GM18873 (cell line): ENCODE measurements around the gene BFAR.
"Not testable (repeated sequence)": the region's sequence is repeated elsewhere in the genome, so short reads cannot be mapped to it uniquely, and the experiment has no call there.

Experiments used
- ATAC-seq: cut with Tn5 transposase; IDR thresholded peaks from one replicate; pipeline ENCODE4 v1.9.1; 2021; ENCODE audit warnings: mild to moderate bottlenecking, moderate library complexity, moderate number of reproducible peaks; ENCODE audit not compliant: unreplicated experiment, low FRiP score

Gene BFAR

DNA sequence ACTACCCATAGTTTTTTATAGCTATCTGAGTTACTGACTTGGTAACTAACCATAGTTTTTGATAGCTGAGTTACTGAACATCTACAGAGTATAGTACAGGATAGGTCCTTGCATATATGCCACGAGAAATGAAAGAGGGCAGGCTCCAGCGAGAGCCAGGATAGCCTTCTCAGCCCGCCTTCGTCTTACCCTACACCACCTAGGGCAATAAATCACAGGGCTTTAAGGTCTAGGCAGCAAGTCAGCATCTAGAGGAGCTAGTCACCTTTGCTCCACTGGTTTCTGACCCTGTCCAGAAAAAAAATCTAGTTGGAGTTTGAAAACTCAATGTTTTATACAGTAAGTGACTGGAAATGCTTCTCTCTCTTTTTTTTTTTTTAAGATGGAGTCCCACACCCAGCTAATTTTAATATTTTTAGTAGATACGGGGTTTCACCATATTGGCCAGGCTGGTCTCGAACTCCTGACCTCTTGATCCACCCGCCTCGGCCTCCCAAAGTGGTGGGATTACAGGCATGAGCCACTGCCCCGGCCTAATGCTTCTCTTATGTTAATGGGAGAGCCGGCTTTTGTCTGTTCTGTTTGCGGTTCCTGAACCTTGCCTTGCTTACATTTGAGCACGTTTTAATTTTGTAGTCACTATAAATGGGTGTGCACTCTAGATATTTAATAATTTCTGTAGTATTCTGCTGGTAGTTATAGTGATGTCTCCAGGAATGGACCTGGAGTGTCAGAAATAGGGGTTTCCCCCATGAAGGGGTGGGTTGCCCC is 2.8 kb downstream of the BFAR start:
- ATAC-seq: no peak

DNA sequence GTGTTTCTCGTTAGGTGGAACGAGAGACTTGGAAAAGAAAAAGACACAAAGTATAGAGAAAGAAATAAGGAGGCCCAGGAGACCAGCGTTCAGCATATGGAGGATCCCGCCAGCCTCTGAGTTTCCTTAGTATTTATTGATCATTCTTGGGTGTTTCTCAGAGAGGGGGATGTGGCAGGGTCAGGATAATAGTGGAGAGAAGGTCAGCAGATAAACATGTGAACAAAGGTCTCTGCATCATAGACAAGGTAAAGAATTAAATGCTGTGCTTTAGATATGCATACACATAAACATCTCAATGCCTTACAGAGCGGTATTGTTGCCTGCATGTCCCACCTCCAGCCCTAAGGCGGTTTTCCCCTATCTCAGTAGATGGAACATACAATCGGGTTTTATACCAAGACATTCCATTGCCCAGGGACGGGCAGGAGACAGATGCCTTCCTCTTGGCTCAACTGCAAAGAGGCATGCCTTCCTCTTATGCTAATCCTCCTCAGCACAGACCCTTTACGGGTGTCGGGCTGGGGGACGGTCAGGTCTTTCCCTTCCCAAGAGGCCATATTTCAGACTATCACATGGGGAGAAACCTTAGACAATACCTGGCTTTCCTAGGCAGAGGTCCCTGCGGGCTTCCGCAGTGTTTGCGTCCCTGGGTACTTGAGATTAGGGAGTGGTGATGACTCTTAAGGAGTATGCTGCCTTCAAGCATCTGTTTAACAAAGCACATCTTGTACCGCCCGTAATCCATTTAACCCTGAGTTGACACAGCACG is 3.6 kb downstream of the BFAR start:
- ATAC-seq: not testable (repeated sequence)

DNA sequence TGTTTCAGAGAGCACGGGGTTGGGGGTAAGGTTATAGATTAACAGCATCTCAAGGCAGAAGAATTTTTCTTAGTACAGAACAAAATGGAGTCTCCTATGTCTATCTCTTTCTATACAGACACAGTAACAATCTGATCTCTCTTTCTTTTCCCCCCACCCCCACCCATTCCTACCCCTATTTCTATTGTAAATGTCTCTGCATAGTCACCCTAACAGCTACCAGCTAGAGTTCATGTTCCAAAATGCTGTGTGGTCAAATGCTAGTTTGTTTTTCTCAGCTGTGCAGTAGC is 4.1 kb downstream of the BFAR start:
- ATAC-seq: not testable (repeated sequence)

DNA sequence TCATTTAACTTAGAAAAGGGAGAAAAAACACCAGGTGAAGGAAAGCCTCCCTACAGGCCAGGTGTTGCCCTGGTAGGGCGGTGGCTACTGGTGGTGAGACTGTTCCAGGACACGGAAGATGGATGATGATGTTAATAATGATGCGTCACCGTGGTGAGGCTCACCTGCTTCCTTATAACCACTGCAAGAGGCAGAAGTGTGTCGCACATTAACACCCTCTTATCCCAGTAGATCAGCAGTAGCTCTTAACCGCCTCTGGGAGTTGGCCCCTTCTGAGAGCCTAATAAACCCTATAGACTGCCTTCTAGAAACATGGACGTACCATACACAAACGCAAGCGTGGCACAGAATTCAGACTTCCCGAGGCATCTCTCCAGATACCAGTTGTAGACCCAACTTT is 7.8 kb downstream of the BFAR start:
- ATAC-seq: no peak

DNA sequence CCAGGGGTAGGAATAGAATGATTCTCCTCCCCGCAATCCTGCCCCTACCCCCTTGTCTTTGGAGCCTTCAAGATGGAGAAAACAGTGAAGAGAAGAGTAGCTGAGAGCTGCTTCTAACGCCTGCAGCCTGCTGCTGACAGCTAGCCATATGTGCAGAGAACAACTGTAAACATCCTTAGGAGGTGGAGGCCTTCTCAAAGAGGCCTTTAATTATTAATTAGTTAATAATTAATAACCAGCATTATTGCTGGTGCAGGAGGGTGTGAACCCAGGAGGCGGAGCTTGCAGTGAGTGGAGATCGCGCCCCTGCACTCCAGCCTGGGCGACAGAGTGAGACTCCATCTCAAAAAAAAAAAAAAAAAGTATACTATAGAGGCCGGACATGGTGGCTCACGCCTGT is 8.5 kb downstream of the BFAR start:
- no peak for ATAC-seq

DNA sequence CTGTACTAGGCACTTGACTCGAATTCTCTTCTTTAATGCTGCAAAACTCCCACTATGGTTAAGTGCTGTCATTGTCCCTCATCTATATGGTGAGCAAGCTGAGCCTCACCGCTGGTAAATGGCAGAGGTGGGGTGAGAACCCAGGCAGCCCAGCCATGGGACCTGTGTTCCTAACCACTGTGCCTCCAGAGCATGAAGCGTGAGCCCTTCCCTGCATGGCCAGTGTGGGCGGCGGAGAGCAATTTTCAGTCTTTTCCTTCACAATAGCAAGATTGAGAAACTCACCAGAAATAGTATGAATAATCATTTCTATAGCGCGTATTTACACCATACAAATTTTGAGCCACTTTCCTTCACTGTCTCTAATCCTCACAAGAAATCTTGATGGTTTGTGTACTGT is 9.2 kb downstream of the BFAR start:
- ATAC-seq: no peak

DNA sequence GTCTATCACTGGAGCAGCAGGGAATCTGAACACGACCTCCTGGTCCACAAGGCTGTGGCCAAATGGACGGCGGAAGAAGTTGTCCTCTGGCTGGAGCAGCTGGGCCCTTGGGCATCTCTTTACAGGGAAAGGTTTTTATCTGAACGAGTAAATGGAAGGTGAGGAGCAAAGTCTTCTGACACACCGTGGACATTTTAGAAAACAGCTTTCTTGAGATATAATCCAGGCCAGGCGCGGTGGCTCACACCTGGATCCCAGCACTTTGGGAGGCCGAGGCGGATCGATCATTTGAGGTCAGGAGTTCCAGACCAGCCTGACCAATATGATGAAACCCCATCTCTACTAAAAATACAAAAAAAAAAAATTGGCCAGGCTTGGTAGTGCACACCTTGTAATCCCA is 17.1 kb downstream of the BFAR start:
- ATAC-seq: no peak

DNA sequence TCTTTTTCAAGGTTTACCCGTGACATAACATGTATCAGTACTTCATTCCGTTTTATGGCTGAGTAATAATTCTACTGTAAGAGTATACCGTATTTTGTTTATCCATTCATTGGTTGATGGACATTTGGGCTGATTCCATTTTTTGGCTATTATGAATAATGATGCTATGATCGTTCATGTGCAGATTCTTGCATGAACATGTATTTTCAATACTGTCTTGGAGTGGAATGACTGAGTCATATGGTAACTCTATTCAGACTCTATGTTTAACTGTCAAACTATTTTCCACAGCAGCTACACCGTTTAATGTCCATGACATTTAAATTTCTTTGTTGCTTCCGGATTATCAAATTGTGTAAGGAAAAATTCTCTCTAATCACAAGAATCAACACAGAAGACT is 17.9 kb downstream of the BFAR start:
- no peak for ATAC-seq

DNA sequence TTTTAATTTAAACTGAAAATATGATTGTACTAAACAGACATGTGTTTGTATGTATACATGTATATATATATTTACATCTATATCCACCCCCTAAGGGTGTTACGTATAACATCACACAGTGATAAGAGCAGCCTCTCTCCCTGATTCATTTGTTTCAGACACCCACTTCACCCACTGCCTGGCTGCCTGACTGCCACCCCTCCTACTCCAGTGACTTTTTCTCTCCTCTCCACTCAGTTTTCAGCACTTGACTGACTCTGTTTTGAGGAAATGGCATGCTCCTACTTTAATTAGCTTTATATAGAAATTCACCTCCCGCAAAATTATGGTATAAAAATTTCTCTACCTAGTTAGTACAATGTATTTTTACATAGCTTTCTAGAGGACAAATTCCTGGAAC is 20.0 kb downstream of the BFAR start:
- ATAC-seq: no peak

DNA sequence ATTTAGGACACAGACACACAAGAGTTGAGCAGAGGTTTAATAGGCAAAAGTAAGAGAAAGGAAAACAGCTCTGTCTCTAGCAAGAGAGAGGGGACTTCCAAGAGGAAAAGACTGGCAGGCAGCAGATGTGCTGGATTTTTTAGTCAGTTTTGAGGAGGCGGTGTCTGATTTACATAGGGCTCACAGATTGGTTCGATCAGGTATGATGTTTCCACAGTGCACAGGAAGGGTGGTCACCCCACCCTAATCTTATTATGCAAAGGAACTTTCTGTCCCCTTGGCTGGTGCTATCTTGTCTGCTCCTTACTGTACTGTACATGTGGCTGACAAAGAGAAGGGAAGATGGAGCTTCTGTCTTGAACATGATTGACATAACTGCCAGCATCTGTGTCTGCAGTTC is 25.3 kb downstream of the BFAR start:
- ATAC-seq: peak; percentile 74

DNA sequence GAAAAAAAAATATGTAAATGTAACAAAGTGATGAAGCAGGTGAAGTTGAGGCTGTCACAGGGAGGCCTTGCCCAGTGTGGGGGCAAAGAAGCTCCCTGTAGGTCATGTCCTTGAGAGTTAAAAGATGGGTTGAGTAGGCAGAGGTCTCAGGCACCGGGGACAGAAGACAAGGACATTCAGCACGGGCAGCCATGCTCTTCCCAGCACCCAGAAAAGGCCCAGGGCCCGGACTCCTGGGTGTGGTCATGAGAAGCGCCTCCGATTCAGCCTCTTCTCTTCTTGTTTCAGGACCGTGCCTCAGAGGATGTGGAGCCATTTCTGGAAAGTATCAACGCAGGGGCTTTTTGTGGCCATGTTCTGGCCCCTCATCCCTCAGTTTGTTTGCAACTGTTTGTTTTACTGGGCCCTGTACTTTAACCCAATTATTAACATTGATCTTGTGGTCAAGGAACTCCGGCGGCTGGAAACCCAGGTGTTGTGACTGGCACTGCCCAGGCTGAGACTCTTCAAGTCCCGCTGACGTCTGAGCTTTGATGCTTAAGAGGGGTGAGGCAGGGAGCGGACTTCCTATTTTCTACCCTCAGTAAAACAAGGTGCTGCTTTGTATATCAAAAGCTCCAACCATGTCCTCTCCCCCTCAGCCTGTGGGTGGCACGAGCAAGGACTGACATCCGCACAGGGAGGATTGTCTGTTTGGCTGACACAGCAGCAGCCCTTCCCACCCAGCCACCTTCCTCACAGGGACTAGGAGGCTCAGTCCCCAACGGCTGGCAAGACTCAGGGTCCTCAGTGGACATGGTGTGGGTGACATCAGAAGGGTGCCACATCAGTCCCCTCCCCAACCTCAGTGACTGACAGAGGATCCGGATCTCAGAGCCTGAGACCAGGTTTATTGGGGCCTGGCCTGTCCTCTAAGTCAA is 34.9 kb downstream of the BFAR start:
- no peak for ATAC-seq

DNA sequence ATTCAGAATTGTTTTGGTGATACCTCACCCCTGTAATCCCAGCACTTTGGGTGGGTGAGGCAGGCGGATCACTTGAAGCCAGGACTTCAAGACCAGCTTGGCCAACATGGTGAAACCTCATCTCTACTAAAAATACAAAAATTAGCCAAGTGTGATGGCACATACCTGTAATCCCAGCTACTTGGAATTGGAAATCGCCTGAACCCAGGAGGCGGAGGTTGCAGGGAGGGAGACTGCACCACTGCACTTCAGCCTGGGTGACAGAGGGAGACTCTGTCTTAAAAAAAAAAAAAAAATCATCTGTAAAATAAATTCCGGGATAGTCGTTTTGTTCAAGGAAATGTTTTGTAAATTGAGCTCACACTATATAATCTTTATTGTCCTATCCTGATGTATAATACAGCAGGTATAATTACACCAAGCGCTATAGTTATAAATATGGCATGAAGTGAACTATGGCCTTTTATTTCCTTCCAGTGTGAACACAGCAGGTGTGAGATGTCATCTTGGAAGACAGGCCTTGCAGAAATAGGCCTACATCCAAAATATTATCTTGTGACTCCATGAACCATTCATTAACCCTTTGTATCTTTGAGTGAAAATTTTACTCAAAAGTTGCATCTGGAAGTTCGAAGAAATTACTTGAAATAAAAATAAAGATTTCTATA is 35.9 kb downstream of the BFAR start:
- no peak for ATAC-seq

DNA sequence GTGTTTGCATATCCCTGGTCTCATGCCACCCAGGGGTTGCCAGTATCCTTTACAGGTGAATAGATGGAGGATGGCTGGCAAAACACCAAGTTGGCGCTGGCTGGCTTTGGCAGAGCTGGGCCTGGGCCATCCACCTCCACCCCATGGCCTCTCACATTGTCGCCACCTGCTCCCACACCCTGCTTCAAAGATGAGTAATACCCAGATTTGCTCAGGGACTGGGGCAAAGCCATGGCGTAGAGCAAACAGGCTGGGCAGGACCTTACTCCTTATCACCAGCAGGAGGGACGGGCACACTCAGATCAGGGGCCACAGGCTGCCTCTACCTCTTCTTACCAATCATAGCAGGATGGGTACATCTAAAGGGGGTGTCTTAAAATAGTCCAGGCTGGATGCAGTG is 37.0 kb downstream of the BFAR start:
- no peak for ATAC-seq

DNA sequence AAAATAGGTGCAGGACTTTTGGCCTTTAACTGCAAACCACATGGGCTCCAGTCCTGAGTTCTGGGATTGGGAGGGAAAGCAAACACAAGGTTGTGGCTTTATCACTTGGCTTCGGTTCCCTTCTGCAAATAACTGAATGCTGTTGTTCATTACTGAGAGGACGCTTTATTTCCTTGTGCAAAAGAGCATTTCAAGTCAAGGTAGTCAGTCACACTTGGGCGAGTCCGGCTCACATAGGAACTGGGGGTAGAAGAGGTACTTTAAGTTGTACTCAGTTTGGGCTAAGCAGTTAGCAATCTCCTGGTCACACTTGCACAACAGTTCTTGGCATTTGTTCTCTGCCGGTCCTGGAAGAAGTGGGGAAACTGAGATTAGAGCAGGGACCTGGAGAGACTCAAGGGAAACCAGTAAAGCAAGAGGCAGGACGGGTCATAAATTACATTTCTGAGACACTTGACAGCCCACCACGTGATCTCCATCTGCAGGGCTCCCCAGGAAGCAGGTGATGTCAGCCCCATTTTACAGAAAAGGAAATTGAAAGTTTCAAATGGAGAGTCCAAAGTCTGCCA is 39.7 kb downstream of the BFAR start:
- ATAC-seq: no peak

DNA sequence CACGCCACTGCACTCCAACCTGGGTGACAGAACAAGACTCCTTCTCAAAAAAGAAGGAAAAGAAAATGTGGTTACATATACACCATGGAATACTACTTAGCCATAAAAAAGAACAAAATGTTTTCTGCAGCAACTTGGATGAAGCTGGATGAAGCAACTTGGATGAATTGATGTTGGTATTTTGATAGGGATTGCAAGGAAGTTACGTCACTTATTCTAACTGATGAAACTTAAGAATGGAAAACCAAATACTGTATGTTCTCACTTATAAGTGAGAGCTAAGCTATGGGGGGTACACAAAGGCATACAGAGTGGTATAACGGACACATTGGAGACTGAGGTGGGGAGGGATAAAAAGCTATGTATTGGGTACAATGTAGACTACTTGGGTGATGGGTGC is 43.9 kb downstream of the BFAR start:
- no peak for ATAC-seq

DNA sequence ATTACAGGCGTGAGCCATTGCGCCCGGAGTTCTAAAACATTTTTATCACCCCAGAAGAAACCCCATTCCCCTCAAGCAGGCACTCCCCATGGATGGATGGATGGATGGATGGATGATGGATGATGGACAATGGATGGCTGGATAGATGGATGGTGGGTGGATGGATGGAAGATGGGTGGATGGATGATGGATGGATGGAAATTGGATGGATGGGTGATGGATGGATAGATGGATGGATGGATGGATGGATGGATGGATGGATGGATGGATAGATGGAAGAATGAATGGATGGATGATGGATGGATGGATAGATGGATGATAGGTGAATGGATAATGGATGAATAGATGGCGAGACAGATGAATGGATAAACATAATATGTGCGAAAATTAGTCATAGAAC is 44.9 kb downstream of the BFAR start:
- ATAC-seq: no peak

DNA sequence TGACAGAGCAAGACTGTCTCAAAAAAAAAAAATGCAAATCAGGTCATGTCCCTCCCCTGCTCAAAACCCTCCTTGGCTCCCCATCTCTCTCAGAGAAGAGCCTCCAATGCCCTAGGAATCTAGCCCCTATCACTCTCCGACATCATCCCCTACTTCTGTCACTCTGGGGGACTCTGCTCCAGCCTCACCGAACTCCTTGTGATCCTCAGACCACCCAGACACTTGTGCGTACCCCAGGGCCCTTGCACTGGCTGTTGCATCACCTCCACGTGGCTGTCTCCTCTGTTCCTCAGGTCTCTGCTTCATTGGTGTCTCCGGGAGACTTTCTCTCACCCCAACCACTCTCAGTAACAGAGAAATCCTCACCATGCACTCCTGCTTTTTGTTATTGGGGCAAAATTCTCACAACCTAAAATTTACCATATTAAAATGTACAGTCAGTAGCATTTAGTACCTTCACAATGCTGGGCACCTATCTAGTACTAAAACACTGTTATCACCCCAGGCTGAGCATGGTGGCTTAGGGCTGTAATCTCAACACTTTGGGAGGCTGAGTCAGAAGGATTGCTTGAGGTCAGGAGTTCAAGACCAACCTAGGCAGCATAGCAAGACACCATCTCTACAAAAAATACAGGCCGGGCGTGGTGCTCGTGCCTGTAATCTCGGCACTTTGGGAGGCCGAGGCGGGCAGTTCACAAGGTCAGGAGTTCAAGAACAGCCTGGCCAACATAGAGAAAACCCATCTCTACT is 46.2 kb downstream of the BFAR start:
- no peak for ATAC-seq

DNA sequence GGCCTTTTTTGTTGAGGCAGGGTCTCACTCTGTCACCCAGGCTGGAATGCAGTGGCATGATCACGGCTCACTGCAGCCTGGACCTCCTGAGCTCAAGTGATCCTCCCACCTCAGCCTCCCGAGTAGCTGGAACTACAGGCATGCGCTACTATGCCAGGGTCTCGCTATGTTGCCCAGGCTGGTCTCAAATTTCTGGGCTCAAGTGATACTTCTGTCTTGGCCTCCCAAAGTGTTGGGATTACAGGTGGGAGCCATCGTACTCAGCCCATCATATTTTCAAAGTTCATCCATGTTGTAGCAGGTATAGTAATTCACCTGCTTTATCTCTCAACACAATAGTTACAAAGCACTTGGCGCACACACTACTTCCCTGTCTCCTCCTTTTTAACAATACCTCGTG is 47.6 kb downstream of the BFAR start:
- not testable (repeated sequence) for ATAC-seq

DNA sequence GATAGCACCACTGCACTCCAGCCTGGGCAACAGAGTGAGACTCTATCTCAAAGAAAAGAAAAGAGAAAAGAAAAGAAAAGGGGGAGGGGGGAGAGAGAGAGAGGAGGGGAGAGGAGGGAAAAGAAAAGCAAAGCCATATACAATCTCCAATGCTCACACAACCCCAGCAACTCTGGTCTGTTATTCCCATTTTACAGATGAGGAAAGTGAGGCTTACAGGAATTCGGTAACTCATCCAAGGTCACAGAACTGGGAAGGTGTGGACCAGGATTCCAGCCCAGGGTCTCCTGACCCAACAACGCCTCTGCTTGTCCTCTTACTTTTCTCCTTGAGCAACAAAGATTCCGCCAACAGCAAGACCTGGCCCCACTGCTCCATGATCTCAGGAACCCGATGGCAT is 48.4 kb downstream of the BFAR start:
- ATAC-seq: no peak

DNA sequence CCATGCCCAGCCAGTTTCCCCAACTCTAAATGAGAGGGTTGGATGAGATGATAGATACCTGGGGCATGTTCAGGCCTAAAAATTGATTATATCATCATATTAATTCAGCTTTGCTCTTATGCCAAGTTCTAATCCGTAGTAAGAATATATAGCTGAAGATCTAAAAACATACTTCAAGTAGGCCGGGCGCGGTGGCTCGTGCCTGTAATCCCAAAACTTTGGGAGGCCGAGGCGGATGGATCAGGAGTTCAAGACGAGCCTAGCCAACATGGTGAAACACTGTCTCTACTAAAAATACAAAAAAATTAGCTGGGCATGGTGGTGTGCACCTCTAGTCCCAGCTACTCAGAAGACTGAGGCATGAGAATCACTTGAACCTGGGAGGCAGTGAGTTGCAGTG is 49.4 kb downstream of the BFAR start:
- ATAC-seq: no peak
